Chondrocyte (in vitro differentiated cells): ENCODE results near the gene DCDC2C. TPM values are rescaled to one million over a fixed set of nuclear protein-coding genes. Genes with fewer than 3 reads are reported as not detected.

Source experiments
- DNase-seq: peaks from one replicate; pipeline ENCODE4 v3.0.0; 2021; ENCODE audit warnings: mixed read lengths, low spot score
- H3K27ac Mint-ChIP-seq: one replicate; pipeline ENCODE4 v1.8.0; 2021; ENCODE audit warnings: mild to moderate bottlenecking, moderate library complexity, mixed read lengths; ENCODE audit not compliant: unreplicated experiment
- H3K27me3 Mint-ChIP-seq: 2 replicates; pipeline ENCODE4 v1.8.0; 2021; ENCODE audit warnings: low read depth, mixed read lengths
- H3K36me3 Mint-ChIP-seq: 2 replicates; pipeline ENCODE4 v1.8.0; 2021; ENCODE audit warnings: low read depth, mixed read lengths
- H3K4me1 Mint-ChIP-seq: 2 replicates; pipeline ENCODE4 v1.8.0; 2021; ENCODE audit warnings: low read depth, mild to moderate bottlenecking, mixed read lengths
- H3K4me3 Mint-ChIP-seq: one replicate; pipeline ENCODE4 v1.8.0; 2021; ENCODE audit warnings: mild to moderate bottlenecking, moderate library complexity, mixed read lengths; ENCODE audit not compliant: unreplicated experiment
- H3K9me3 Mint-ChIP-seq: 2 replicates; pipeline ENCODE4 v1.8.0; 2021; ENCODE audit warnings: low read depth, mixed read lengths
- total RNA-seq: library from RNA; stranded (reverse); gene quantifications from 3 replicates; pipeline ENCODE4 v1.2.1, GENCODE V29; 2021
- TF ChIP-seq, protein P1 (sequence below): fragments of 200-600 bp; sonication (generic); IDR thresholded peaks from 2 replicates; pipeline ENCODE4 v1.5.0; 2021; ENCODE audit warnings: antibody characterized with exemption, mild to moderate bottlenecking, moderate library complexity

The DCDC2C gene
- total RNA-seq, 1 donor from 2014 or later, result not detected

DNA sequence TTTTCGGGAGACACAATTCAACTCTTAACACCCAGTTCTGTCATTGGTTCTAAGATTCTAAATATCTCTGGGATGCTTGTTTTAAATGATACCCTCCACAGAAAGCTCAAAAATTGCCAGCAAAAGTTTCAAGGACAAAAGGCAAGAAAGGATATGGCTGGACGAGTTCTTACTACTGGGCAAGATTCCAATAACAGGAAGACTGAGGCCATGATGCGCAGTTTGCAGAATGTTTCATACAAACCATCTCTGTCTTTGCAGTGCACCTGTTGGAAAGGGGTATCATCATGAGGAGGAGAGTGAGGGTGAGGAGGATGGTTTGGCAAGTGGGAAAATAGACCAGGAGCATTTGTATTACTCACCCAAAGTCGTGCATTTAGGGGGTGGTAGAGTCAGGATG is 172.8 kb downstream of the DCDC2C start:
- Mint-ChIP-seq H3K9me3 (no peaks in the 10 kb centered on the region), H3K36me3 (no peaks in the 10 kb centered on the region), H3K27me3 (peaks cover 17% of the 10 kb centered on the region), H3K27ac (no peak overlapping the region), H3K4me3 (no peak overlapping the region), H3K4me1 (no peaks in the 10 kb centered on the region)
- DNase-seq, result no peak
- TF ChIP-seq, protein P1, sequence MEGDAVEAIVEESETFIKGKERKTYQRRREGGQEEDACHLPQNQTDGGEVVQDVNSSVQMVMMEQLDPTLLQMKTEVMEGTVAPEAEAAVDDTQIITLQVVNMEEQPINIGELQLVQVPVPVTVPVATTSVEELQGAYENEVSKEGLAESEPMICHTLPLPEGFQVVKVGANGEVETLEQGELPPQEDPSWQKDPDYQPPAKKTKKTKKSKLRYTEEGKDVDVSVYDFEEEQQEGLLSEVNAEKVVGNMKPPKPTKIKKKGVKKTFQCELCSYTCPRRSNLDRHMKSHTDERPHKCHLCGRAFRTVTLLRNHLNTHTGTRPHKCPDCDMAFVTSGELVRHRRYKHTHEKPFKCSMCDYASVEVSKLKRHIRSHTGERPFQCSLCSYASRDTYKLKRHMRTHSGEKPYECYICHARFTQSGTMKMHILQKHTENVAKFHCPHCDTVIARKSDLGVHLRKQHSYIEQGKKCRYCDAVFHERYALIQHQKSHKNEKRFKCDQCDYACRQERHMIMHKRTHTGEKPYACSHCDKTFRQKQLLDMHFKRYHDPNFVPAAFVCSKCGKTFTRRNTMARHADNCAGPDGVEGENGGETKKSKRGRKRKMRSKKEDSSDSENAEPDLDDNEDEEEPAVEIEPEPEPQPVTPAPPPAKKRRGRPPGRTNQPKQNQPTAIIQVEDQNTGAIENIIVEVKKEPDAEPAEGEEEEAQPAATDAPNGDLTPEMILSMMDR, result no peak

DNA sequence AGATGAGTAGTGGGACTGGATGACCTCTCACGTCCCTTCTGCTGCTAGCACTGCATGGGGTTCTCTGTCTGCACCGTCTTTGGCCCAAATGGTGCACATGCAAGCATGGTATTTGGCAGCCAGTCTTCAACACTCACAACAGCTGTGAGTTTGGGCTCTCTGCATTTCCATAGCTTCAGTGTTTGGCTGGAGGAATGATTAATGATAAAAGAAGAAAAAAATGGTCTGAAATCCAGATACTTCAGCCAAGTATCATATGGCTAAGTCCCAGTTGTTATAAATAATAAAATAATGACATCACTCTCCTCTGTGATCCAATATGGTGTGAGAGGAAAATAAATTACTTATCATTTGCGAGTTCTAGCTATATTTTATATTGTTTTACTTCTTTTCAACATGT is 173.3 kb downstream of the DCDC2C start:
- TF ChIP-seq, protein P1, result no peak
- Mint-ChIP-seq H3K36me3 (no peaks in the 10 kb centered on the region), H3K27me3 (peaks cover 20% of the 10 kb centered on the region), H3K27ac (no peak overlapping the region), H3K9me3 (no peaks in the 10 kb centered on the region), H3K4me3 (no peak overlapping the region), H3K4me1 (no peaks in the 10 kb centered on the region)
- DNase-seq, result no peak

DNA sequence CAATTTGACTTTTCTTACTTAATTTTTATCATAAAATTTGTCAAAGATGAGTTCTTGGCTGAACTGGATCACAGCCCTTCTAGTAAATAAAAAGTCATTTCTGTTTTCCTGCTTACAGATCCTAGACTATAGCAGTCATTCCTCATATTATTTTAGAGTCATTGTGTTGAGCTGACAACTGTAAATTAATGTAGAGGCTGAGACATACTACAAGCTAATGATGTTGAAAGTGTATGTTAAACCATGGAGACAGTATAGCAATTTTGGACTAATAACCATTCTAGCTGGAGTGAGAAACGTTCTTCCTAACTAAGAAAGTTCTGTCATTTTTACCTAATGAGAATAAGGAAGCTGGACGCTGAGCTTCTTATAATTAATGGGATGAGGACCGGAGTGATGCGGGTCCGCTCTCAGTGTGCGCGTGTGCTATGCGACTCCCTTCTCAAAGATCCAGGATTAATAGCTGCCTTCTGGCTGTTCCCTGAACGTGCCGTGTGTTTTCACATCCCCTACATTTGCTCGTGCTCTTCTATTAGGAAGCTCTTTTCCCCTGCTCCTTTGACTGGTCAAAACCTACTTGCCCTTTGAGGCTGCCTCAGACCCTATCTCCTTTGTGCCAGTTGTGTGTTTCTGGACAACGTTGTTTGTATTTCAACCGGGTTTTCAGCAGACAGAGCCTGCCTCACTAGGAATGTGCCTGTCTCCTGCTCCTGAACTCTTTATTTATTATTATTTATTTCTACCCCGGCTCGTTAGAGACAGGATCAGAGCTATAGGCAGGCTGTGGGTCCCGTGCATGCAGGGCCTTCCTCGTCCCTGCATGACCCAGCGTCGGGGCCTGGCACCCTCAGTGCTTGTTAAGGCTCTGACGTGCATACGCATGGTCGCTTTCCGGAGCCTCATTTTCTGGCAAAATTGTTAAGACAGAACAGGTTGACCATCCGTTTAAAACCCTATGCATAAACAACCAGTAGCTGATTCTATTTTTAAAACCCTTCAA is 182.6 kb downstream of the DCDC2C start:
- Mint-ChIP-seq H3K36me3 (no peaks in the 10 kb centered on the region), H3K27ac (no peak overlapping the region), H3K4me1 (no peaks in the 10 kb centered on the region), H3K9me3 (peaks cover 8% of the 10 kb centered on the region), H3K4me3 (no peak overlapping the region), H3K27me3 (peaks cover 16% of the 10 kb centered on the region)
- DNase-seq, result no peak
- TF ChIP-seq, protein P1, result no peak

DNA sequence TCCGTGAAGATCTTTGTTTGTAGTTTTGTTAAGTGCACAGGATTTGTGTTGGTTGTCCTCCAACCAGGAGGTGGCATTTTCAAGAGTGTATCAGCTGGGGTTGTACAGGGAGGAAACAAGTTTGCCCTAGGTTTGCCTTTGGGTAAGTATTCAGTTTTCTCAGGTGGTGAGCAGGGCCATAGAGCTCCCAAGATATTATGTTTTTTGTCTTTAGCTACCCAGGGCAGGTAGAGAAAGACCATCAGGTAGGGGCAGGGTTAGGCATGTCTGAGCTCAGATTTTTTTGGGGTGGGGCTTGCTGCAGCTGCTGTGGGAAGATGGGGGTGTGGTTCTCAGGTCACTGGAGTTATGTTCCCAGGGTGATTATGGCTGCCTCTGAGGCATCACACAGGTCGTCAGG is 191.6 kb downstream of the DCDC2C start:
- no peak for DNase-seq
- Mint-ChIP-seq H3K36me3 (no peaks in the 10 kb centered on the region), H3K27ac (no peak overlapping the region), H3K27me3 (peaks cover 14% of the 10 kb centered on the region), H3K9me3 (peaks cover 33% of the 10 kb centered on the region), H3K4me1 (no peaks in the 10 kb centered on the region), H3K4me3 (no peak overlapping the region)
- TF ChIP-seq, protein P1, result no peak

Other genes with a start within 250 kb of the DCDC2C start
- gene ADI1, start 184.0 kb upstream of the DCDC2C start, total RNA-seq, result 38.0 to 51.2 TPM (median 41.8 TPM) in 3 replicates
- gene RNASEH1, start 145.2 kb upstream of the DCDC2C start, total RNA-seq, result 28.9 to 32.7 TPM (median 29.2 TPM) in 3 replicates
- gene RPS7, start 128.3 kb upstream of the DCDC2C start, total RNA-seq, result 724 to 826 TPM (median 808 TPM) in 3 replicates
- gene COLEC11, start 108.5 kb upstream of the DCDC2C start, total RNA-seq, result not detected in 3 replicates
- not detected in 3 replicates for gene ALLC, start 45.4 kb upstream of the DCDC2C start, total RNA-seq